K562 (cell line): ENCODE results near the gene ABCC1. TPM values are rescaled to one million over a fixed set of nuclear protein-coding genes. Genes with fewer than 3 reads are reported as not detected.

Experiments used
- ATAC-seq: fragments of 200-7000 bp; cut with Tn5 transposase; 3 replicates; pipeline ENCODE4 v1.9.1; 2020; ENCODE audit warnings: moderate library complexity
- BruUV-seq: library from RNA; stranded (reverse); fragments of 400-500 nt; replicated peaks from 2 replicates; lab custom pipeline; 2021; lab: Mats Ljungman, UMichigan
- CTCF ChIA-PET: fragments of 300-600 bp; formaldehyde crosslinking; extraction: SDS; loops from one replicate; lab custom pipeline; 2021; ENCODE audit warnings: low intra/inter-chr PET ratio; lab: Yijun Ruan, JAX
- POLR2A ChIA-PET: fragments of 300-600, 350-650 bp; sonication (Branson Sonifier 250); formaldehyde crosslinking; extraction: SDS; loops from one replicate; lab custom pipeline; 2021; ENCODE audit warnings: antibody characterized with exemption, inconsistent platforms; lab: Yijun Ruan, JAX
- DNase-seq, 4 experiments: peaks; one replicate each; pipeline versions ENCODE4 v3.0.0 to v3.0.0-alpha.2; 2011 to 2018; ENCODE audit warnings: low spot score in 3 of 4, mixed read lengths in 3 of 4; ENCODE audit errors: extremely low read depth in 1 of 4
- FAIRE-seq: peaks from 2 replicates; lab custom pipeline; 2011; peaks lifted over from hg19 to GRCh38; lab: Jason Lieb, UNC
- H2AFZ ChIP-seq: 2 replicates; pipeline ENCODE4 v1.6.0; 2011; ENCODE audit warnings: low read depth, low read length, control low read depth, inconsistent platforms
- H3K27ac ChIP-seq: fragments of 200-600 bp; 3 replicates; pipeline ENCODE4 v1.8.0; 2011; ENCODE audit warnings: low read depth, mild to moderate bottlenecking, control low read depth, inconsistent platforms, low read length, moderate library complexity, mixed read lengths; ENCODE audit errors: extremely low read depth
- H3K27me3 ChIP-seq, 2 experiments: fragments of 300-600 bp in 1 of 2; 2 replicates in 1 of 2; 3 replicates in 1 of 2; pipeline versions ENCODE4 v1.6.0 to v1.8.0; 2011; ENCODE audit warnings: inconsistent platforms in 2 of 2, low read length in 2 of 2, mild to moderate bottlenecking in 1 of 2, mixed read lengths in 1 of 2, moderate library complexity in 1 of 2; ENCODE audit not compliant: control insufficient read depth in 2 of 2, insufficient read depth in 2 of 2
- H3K36me3 ChIP-seq: fragments of 300-600 bp; 3 replicates; pipeline ENCODE4 v1.8.0; 2011; ENCODE audit warnings: mild to moderate bottlenecking, low read length, inconsistent platforms; ENCODE audit not compliant: control insufficient read depth, insufficient read depth
- H3K4me1 ChIP-seq, 2 experiments: fragments of 200-600 bp in 1 of 2; replicated peaks in 1 of 2; 2 replicates in 1 of 2; 3 replicates in 1 of 2; pipeline versions ENCODE4 v1.5.1 to v1.8.0; 2011; ENCODE audit warnings: inconsistent platforms in 2 of 2, low read length in 2 of 2, mild to moderate bottlenecking in 1 of 2, mixed read lengths in 1 of 2, moderate library complexity in 1 of 2; ENCODE audit not compliant: control insufficient read depth in 2 of 2, insufficient read depth in 2 of 2
- H3K4me2 ChIP-seq: 2 replicates; pipeline ENCODE4 v1.6.1; 2011; ENCODE audit warnings: low read length, control low read depth, inconsistent platforms, mixed read lengths; ENCODE audit not compliant: insufficient read depth
- H3K4me3 ChIP-seq: fragments of 200-600 bp; sonication (generic), shearing (Covaris generic); 2 replicates; pipeline ENCODE4 v1.5.1; 2016; ENCODE audit warnings: control low read depth, inconsistent platforms
- H3K79me2 ChIP-seq: fragments of 200-600 bp; 3 replicates; pipeline ENCODE4 v1.8.0; 2011; ENCODE audit warnings: low read length, inconsistent platforms; ENCODE audit not compliant: control insufficient read depth, insufficient read depth
- H3K9ac ChIP-seq, 2 experiments: 2 replicates each; pipeline versions ENCODE4 v1.6.0 to v1.6.1; 2011; ENCODE audit warnings: low read depth in 2 of 2, low read length in 2 of 2, control low read depth in 1 of 2, inconsistent platforms in 1 of 2, mild to moderate bottlenecking in 1 of 2, mixed read lengths in 1 of 2; ENCODE audit not compliant: insufficient read depth in 1 of 2
- H3K9me1 ChIP-seq: one replicate; pipeline ENCODE4 v1.6.0; 2011; ENCODE audit warnings: inconsistent platforms, mild to moderate bottlenecking, low read length, moderate library complexity; ENCODE audit not compliant: control insufficient read depth, insufficient read depth
- H3K9me3 ChIP-seq: replicated peaks from 2 replicates; pipeline ENCODE4 v1.5.1; 2011; ENCODE audit warnings: low read depth, low read length, inconsistent platforms; ENCODE audit not compliant: control insufficient read depth, insufficient read depth
- H4K20me1 ChIP-seq: replicated peaks from 2 replicates; pipeline ENCODE4 v1.6.1; 2011; ENCODE audit warnings: low read length, inconsistent platforms, mixed read lengths; ENCODE audit not compliant: control insufficient read depth, insufficient read depth
- CEBPB ChIP-seq: fragments of 450-650 bp; IDR thresholded peaks from 2 replicates; pipeline ENCODE4 v1.6.1; 2016; ENCODE audit warnings: missing genetic modification characterization, missing compliant biosample characterization
- CEBPG ChIP-seq, 3 experiments: fragments of 200-800 bp in 1 of 3; sonication (Bioruptor generic) in 1 of 3; sonication (generic) in 1 of 3; formaldehyde crosslinking in 1 of 3; IDR thresholded peaks in 2 of 3; conservative IDR thresholded peaks in 1 of 3; 2 replicates each; pipeline versions ENCODE4 v1.6.1 to v1.8.0; 2016 to 2022; ENCODE audit warnings: missing compliant biosample characterization in 2 of 3, missing genetic modification characterization in 2 of 3, mild to moderate bottlenecking in 1 of 3, missing genetic modification reagents in 1 of 3
- ELK3 ChIP-seq: fragments of 450-650 bp; formaldehyde crosslinking; IDR thresholded peaks from 2 replicates; pipeline ENCODE4 v1.4.0; 2020; ENCODE audit warnings: mild to moderate bottlenecking
- IRF2 ChIP-seq: sonication (generic); formaldehyde crosslinking; IDR thresholded peaks from 2 replicates; pipeline ENCODE4 v1.8.1; 2022; ENCODE audit warnings: mild to moderate bottlenecking, missing genetic modification reagents
- RFX5 ChIP-seq: IDR thresholded peaks from 2 replicates; pipeline ENCODE4 v1.6.1; 2011; ENCODE audit warnings: low read depth, mild to moderate bottlenecking, improper control_type of control experiment, low read length
- WGBS: fragments of 100-300 bp; shearing (Covaris generic); methylation state at CpG from one replicate; pipeline ENCODE4 v1.1.6; 2016; ENCODE audit warnings: low coverage, mixed read lengths; ENCODE audit not compliant: insufficient coverage; ENCODE audit errors: missing lambda C conversion rate; 5-methylcytosine and 5-hydroxymethylcytosine counted together
- in situ Hi-C: fragments of 300-500 bp; cut with MboI; formaldehyde crosslinking; loops from 4 replicates; pipeline ENCODE4 v1.15.0; 2018; ENCODE audit warnings: inconsistent platforms, mixed read lengths
- intact Hi-C: fragments of 100-400 bp; cut with micrococcal nuclease; formaldehyde crosslinking; loops from 2 replicates; pipeline ENCODE4 v1.14.2; 2022
- polyA plus RNA-seq, 8 experiments: library from polyadenylated mRNA; depleted of rRNA in 4 of 8; stranded (reverse) in 5 of 8; unstranded in 3 of 8; fragments of >200 nt; fragmentation: Nextera tagmentation in 2 of 8; fragmentation: Illumina TruSeq in 1 of 8; extraction: Ambion mirVana in 2 of 8; extraction: Trizol in 1 of 8; gene quantifications; 2 replicates each; pipeline versions ENCODE4 v1.2.1 to v1.2.3, GENCODE V29; 2011 to 2014; ENCODE audit warnings: inconsistent platforms in 1 of 8, missing spikeins in 1 of 8
- total RNA-seq, 7 experiments: library from RNA; depleted of rRNA in 6 of 7; stranded (reverse); fragments of >200 nt in 6 of 7; fragmentation: Illumina TruSeq in 2 of 7; extraction: Trizol in 2 of 7; gene quantifications; 2 replicates each; pipeline versions ENCODE4 v1.2.1 to v1.2.3, GENCODE V29; 2011 to 2021; ENCODE audit warnings: low replicate concordance in 1 of 7
- TF ChIP-seq, protein P1 (sequence below): fragments of 450-650 bp; IDR thresholded peaks from 2 replicates; pipeline ENCODE4 v1.6.1; 2016; ENCODE audit warnings: missing biosample characterization, missing genetic modification characterization

The ABCC1 gene
- total and polyA plus RNA-seq, 9 of the 15 experiments (the other 6 are each of a cell fraction or from before 2014, with no cell fraction given): 3.9 to 41.6 (median 10.0) TPM

GRCh38 chr16:16029431-16030011 lies 80.1 kb downstream of the ABCC1 start:
- Histone ChIP-seq H3K4me1 (peaks cover 14 to 15% of the 10 kb centered on the region in 2 experiments; a peak in 4 of 5 replicates), H3K79me2 (0 out of 3 replicates have a peak, but pooled peaks cover 6% of the 10 kb centered on the region), H3K9ac (no peak overlapping the region), H3K4me3 (no peak overlapping the region), H3K9me3 (no peaks in the 10 kb centered on the region), H3K4me2 (no peak overlapping the region), H3K27ac (no peak overlapping the region), H4K20me1 (no peaks in the 10 kb centered on the region), H3K9me1 (no peaks in the 10 kb centered on the region), H2AFZ (no peak overlapping the region), H3K27me3 (no peaks in the 10 kb centered on the region), H3K36me3 (peaks cover 45% of the 10 kb centered on the region; the same call in 2 of the 3 replicates)
- no peak for FAIRE-seq
- no peak for DNase-seq
- in situ Hi-C loops (no loop called here), intact Hi-C loops (no loop called here)
- TF ChIP-seq CEBPB (tag): peak; percentile 99
- no peak for TF ChIP-seq IRF2 (CRISPR knock-in tag)
- TF ChIP-seq, protein P1, sequence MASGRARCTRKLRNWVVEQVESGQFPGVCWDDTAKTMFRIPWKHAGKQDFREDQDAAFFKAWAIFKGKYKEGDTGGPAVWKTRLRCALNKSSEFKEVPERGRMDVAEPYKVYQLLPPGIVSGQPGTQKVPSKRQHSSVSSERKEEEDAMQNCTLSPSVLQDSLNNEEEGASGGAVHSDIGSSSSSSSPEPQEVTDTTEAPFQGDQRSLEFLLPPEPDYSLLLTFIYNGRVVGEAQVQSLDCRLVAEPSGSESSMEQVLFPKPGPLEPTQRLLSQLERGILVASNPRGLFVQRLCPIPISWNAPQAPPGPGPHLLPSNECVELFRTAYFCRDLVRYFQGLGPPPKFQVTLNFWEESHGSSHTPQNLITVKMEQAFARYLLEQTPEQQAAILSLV (tag): peak; percentile 79; the same call in 1 of the 2 replicates
- TF ChIP-seq RFX5: no peak
- no peak for TF ChIP-seq ELK3 (CRISPR knock-in tag)
- TF ChIP-seq CEBPG (CRISPR knock-in tag; IDR thresholded peaks at IDR 0.05): no peak
- peak; percentile 84 to 99 for TF ChIP-seq CEBPG (tag; conservative IDR thresholded peaks at IDR 0.05 in 1 of 2, IDR thresholded peaks at IDR 0.05 in 1 of 2)
- no TSS peak for BruUV-seq
- WGBS: 82% methylated on average over 5 of the region's 5 CpGs
- ChIA-PET POLR2A (interaction anchor here (0.6 kb wide), 1 partner anchor 20 kb away, joined by 4 read pairs; no protein-coding TSS in a partner anchor), CTCF (no interaction called here)
- no peak for ATAC-seq
